ENCODE data around the gene ZC3H13.
A peak's percentile ranks its signal among the peaks of the same experiment; 100 is the strongest.

The ZC3H13 gene

DNA sequence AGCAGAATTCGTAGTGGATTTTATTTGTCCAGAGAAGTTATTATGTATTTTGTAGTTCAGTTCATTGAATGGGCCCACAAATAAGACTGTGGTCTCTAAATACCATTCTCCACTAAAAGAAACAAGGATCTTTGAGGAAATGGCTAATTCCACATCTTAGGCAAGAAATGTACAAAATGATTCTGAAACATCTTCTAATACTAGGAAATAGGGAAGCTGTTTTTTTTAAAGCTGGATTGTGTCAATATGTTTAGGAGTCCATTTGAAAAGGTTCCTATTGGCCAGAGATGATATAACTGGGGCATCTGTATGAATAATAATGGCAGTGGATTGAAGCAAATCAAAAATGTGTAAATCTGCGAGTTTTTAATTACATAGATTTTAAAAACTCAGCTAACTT lies 112.5 kb downstream of the ZC3H13 start:
- DNase-seq (ENCODE audit: low spot score) = no peak

DNA sequence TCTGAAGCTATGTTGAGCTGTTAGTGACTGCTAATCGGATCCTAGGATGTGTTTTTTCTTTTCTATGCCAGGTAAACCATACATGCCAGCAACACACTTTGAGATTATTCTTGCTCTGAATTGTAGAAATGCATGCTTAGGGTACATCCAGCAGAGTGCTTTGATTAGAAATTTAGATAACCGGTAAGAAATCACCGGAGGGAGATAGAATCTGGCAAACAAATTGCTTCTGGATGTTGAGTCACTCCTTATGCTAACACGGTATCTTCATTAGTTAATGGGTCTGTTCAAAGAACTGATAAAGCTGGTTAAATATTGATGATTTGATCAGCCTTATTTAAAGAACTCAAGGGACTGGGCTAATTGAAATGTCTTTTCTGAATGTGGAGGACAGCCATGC lies 115.9 kb downstream of the ZC3H13 start:
- no peak for DNase-seq (ENCODE audit: low spot score)

DNA sequence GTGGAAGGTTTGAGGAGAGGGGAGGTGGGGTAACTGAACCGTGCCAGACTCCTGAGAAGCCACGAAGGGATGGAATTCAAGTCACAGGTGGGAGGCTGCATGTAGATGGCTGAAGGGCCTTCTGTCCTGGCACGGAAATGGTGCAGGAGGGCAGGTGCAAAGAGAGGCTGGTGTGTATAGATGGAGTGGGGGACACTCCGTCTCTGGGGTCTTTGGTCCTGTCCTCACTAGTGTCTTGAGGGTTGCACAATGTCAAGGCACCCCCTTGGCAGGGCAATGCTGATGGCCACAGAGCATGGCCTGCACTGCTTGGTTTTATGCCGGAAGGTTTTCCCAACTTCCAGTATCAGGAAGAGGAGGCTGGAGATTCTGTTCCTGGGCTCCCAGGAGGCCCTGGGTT lies 118.3 kb downstream of the ZC3H13 start:
- no peak for DNase-seq (ENCODE audit: low spot score)

DNA sequence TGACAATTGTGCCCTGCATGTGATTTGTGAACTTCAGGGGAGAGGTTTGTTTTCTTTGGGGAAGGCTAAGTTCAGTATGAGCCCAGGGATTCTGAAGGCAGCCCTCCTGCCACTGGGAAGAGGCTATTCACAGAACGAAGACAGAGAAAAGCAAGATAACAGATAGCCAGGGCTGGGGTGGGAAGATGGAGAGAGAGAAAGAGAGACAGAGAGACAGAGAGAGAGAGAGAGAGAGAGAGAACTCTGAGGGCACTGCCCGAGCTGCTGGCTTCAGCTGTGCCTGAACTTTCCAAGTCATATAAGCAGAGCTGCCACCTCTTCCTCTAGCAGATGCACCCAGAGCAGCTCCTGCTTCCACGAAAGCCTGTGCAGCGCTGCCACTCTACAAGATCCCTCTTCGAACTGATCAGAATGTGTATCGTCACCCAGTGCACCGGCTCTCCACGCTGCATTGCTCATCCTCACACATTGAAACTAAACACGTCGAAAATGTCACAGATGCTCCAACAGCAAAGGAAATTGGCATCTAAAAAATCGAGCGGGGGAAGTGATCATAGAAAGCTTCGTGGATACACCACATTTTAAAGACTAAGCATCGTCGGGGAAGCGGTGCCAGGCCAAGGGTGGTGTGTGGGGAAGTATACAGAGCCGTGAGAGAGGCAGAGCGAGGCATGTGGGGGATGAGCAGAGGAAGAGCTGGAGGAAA lies 119.2 kb downstream of the ZC3H13 start:
- DNase-seq (ENCODE audit: low spot score) = no peak

DNA sequence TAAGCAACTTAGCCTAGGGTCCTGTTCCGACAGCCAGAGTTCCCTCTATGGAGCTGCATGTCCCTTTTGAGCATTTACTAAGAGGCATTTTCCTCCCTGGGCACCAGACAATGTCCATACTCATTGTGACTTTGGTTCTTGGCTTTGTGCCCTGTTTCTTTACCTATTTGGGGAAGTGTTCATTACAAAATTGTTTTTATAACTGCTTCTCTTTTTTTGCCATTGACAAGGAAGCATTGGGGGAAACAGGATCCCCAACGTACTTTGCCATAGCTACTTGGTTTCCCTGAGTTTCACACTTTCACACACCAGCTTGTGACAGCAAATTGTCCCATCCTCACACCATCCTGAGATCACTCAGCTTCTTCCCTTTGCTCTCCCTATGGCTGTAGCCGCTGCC lies 119.9 kb downstream of the ZC3H13 start:
- DNase-seq (ENCODE audit: low spot score) = no peak

DNA sequence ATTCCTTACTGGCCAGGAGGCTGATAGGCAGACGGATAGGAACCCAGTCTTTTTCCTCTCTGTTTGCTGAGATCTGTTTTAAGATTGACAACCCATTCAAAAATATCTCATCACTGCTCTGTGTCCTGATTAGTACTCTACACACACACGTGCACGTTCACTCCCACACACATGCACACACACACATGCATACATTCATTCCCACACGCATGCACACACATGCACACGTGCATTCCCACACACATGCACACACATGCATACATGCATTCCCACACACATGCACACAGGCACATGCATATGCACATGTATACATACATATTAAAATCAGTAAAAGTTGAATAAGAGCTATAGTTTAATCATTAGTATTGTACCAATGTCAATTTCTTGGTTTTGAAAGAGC lies 120.4 kb downstream of the ZC3H13 start:
- no peak for DNase-seq (ENCODE audit: low spot score)

DNA sequence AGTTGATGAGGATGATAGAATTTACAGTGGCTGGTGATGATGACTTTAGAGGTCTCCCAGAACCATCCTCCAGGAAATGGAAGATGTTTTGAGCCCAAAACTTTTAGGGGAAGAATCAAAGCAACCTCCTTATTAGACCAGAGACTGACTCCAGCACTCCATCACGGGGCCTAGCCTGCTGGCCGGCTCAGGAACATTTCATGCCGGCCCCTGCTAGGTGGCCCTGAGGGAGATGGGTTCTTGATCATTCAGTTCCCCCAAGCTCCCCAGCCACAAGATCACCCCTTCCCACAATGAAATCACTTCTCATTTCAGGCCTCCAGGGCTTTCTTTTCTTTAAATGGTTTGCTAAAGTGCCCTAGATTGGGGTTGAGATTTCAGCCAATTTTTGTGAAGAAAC lies 121.3 kb downstream of the ZC3H13 start:
- no peak for DNase-seq (ENCODE audit: low spot score)

DNA sequence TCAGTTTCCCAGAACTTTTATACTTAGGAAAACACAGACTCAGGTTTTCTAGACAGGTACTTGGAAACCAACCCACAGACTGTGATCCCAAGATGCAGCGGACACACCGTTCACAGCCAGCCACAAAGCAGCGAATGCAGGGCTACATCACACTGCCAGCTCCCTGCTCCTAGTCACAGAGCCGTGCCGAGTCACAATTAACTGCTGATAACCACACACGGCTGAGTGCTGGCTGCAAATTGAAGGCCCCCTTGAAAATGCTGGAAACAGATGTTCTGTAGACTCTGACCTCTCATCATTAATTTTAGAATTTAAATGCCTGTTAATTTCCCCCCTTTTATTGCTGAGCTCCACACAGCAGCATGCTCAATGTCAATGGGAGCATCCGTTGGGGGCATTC lies 122.4 kb downstream of the ZC3H13 start:
- DNase-seq (ENCODE audit: low spot score) = no peak

DNA sequence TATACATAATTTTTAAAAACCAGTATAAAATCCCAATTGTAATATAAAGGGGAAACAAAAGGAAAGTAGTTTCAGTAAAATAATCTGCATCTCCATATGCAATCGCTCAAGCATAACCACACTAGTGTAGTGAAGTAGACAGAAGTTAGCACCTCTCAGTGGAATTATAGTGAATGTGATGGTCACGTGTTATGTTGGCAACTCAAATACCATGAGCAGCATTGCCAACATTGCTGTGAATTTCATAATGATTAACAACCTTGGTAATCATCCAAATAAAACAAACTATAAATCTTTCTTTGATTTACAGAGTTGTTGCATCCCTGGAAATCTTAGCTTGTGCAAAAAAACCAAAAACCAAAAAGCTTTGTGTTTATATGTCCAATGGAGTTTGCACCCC lies 123.7 kb downstream of the ZC3H13 start:
- peak; percentile 6 for DNase-seq (ENCODE audit: low spot score)

DNA sequence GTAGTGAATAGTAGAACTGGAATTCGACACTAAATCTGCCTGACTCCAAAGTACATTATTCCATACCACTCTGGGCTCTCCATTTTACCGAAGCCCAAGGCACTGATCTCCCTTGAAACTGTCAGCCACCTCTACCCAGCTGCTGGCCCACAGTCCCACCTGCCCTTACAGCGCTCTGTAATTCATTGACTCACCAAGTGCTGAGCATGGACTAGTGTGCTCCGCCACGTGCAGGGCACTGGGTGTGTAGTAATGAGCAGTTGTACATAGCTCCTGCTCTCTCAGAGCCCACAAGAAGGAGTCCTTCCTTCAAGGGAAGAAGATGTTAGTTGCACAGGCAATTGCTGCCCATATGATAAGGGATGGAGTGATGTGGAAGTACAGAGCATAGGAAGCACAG lies 124.4 kb downstream of the ZC3H13 start:
- DNase-seq (ENCODE audit: low spot score) = no peak

DNA sequence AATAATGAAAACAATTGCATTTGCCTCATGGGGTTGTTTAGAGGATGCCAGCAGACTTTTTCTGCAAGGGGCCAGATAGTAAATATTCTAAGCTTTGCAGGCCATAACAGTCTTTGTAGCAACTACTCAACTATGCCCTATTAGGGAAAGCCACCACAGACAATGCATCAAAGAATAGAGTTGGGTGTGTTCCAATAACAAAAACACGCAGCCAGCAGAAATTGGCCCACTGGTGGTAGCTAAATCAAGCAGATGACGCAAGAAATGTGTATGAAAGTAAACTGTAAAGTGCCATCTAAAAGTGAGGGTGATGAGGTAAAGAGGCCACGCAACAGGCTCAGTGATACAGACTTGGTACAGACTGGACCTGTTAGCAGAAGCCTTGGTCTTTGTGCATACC lies 125.8 kb downstream of the ZC3H13 start:
- DNase-seq (ENCODE audit: low spot score) = no peak

DNA sequence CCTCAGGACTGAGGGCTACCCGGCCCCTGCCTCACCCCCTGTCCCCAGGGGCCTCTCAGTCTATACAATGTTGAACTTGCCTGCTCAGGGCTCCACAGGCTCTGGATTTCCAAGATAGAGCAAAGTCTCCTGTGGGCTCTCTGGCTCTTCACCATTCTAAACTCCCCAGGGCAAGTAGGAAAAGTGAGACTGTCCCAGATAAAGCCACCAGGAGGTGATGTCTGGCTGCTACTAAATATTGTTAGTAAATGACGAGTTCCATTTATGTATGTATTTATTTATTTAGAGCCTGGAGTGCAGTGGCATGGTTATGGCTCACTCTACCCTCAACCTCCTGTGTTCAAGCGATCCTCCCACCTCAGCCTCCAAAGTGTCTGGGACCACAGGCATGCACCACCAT lies 127.4 kb downstream of the ZC3H13 start:
- DNase-seq (ENCODE audit: low spot score) = no peak

DNA sequence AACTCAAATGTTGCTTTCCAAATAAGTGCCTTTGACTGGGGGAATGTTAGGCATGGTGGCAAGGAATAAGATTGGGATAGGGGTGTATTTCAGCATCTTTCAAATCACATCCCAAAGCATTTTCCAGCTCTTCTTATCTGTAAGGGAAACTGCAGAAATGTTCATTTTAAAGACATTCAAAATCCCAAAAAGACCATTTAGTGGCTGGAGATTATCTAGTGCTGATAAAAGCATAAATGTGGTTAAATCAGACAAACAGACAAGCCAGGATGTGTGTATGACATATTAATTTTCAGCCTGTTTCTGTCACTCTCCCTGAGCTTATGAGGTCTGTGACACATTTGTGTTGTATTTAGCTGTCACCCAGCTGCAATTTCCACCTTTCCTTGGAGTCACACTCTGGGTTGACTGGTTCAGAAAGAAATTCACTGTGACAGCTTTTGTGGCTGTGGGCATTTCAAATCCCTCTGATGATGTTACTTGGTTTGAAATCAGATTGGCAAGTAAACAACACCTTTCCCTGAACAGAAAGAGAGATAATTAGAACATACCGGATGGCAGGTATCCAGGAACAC lies 131.3 kb downstream of the ZC3H13 start:
- DNase-seq (ENCODE audit: low spot score) = no peak

DNA sequence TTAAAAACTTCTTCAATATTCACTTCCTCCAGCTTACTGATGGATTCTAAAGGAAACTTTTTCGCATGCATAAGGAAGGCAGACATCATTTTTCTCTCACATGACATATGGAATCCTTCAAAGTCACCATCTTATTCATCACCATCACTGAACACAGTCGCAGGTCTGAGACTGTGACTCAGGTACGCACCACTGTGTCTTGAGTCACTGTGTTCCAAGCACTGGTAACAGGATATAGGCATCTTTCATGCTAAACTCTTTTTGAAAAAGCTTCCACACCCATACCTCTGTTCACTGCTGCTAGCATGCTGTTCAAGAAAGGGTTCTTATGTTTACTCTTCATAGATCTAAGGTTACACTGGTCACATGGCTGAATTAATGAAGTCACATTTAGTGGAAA lies 133.9 kb downstream of the ZC3H13 start:
- DNase-seq (ENCODE audit: low spot score) = no peak

DNA sequence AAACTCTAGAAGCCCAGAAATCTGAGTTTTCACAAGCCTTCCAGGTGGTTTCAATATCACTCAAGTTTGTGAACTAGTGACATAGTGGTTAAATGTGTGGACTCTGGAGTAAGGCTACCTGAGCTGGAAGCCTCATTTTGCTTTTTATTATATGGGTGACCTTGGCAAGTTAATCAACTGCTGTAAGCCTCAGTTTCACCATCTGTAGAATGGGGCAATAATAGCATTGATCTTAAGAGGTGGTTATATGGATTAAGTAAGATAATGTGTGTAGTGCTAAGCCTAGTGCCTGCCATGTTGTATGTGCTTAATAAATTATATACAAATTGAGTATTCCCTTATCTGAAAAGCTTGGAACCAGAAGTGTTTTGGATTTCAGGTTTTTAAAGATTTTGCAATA lies 135.5 kb downstream of the ZC3H13 start:
- no peak for DNase-seq (ENCODE audit: low spot score)

DNA sequence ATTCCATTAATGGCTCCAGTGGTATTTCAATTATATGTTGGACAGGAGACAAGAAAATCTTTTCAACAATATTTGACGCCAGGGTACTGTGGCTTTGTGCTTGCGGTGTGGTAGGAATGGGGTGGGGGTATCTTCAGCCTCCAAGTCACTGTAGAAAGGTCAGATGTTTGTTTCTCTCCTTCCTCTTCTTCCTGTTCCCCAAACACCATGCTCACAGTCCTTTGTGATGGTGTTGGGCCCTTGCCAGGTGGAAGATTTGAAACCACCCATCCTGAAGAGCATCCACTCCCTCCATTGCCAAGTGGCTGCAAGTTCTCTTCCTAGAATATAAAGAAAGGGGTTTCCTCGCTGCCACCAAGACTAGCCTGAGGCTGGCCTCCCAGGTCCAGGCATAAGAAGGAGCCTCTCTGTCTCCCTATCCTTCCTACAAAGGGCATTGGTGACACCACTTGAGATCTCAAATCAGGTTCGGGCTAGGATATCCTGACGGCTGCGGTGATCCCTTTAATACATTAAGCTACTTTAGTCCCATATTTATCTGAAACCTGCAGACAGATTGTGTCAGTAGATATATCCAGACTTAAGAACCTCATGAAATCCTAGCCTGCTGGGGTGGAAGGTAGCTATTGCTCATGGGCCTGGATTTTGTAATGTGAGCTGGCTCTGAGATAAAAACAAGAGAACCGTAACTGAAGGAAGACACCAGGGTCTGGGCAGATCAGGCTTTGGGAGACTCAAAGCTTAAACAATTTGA lies 136.7 kb downstream of the ZC3H13 start:
- no peak for DNase-seq (ENCODE audit: low spot score)

DNA sequence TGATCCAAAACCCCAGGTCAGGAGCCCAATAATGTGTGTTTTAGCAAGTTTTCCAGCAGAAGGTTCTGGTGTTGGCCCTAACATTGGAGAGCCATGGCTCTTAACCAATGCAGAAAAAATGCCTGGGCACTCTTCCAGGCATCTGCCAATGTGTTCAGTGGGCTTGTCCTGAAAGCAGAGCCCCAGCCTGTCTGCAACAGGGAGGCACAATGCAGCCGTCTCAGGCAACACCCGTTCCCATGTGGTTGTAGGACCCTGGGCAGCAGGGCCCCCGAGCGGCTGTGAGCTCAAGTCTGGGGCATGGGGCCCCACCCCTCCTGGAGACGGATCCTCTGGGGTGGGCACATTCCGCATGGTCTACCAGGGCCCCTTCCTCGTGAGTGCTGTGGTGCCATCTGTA lies 142.9 kb downstream of the ZC3H13 start:
- no peak for DNase-seq (ENCODE audit: low spot score)

DNA sequence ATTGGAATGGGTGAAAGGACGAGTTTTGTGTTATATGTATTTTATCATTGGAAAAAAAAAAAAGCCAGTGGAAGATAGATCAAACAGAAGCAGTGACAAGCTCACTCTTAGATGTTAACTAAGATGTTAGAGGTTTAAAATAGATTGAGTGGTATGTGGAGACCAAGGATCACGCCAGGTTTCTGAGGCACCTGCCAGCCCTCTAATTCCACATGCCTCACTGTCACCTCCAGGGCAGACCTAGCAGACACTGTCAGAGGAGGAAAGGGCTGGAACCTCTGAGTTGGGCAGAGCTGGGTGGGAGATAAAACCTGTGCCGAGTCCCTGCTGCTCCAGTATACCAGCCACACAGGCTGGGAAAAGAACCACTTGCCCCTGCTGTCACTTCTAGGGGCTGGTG lies 143.5 kb downstream of the ZC3H13 start:
- no peak for DNase-seq (ENCODE audit: low spot score)

DNA sequence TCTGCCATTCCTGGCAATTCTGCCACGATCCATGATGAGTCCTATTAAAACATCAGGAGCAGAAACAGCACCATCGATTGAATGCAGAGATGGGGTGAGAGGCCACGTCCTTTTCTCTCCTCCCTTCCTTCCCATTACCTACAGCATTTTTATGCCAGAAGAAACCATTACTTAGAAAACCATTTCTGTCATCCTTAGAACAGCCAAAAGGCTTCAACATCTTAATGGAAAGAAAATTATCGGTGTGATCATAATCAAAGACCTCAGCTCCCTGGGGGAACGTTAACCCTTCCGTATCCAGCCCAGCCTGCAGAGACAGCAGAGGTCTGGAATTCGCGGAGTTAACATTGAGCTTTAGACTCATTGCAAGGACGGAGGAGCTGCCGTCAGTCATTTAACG lies 145.0 kb downstream of the ZC3H13 start:
- DNase-seq (ENCODE audit: low spot score) = no peak
